MM.1S (cell line): ENCODE data around the gene ENTPD6.

ENCODE experiments used
- DNase-seq: peaks from one replicate; pipeline ENCODE4 v3.0.0-alpha.2; 2015
- H2AFZ ChIP-seq: fragments of 300-600 bp; sonication (generic); 2 replicates; pipeline ENCODE4 v1.6.0; 2016; ENCODE audit warnings: antibody characterized with exemption, low read length
- H3F3A ChIP-seq: fragments of 300-600 bp; sonication (generic); 2 replicates; pipeline ENCODE4 v1.6.1; 2016; ENCODE audit warnings: mild to moderate bottlenecking, antibody characterized with exemption, low read length, moderate library complexity, mixed read lengths; ENCODE audit not compliant: insufficient read depth
- H3K27ac ChIP-seq: fragments of 300-600 bp; sonication (generic); 2 replicates; pipeline ENCODE4 v1.5.1; 2016; ENCODE audit warnings: mild to moderate bottlenecking, low read length
- H3K27me3 ChIP-seq: fragments of 300-600 bp; sonication (generic); replicated peaks from 2 replicates; pipeline ENCODE4 v1.6.0; 2016; ENCODE audit warnings: low read length; ENCODE audit not compliant: insufficient read depth
- H3K36me3 ChIP-seq: fragments of 300-600 bp; sonication (generic); replicated peaks from 2 replicates; pipeline ENCODE4 v1.6.1; 2016; ENCODE audit warnings: mild to moderate bottlenecking, low read length, mixed read lengths; ENCODE audit not compliant: insufficient read depth
- H3K4me1 ChIP-seq: fragments of 300-600 bp; sonication (generic); 2 replicates; pipeline ENCODE4 v1.6.1; 2016; ENCODE audit warnings: low read length, mixed read lengths
- H3K4me2 ChIP-seq: fragments of 300-600 bp; sonication (generic); 2 replicates; pipeline ENCODE4 v1.6.0; 2016; ENCODE audit warnings: low read depth, low read length
- H3K4me3 ChIP-seq: fragments of 300-600 bp; sonication (generic); 2 replicates; pipeline ENCODE4 v1.5.1; 2016; ENCODE audit warnings: low read length, mixed read lengths
- H3K79me2 ChIP-seq: fragments of 300-600 bp; sonication (generic); 2 replicates; pipeline ENCODE4 v1.6.1; 2016; ENCODE audit warnings: mixed run types, low read length, mixed read lengths
- H3K9ac ChIP-seq: fragments of 300-600 bp; sonication (generic); 2 replicates; pipeline ENCODE4 v1.6.1; 2016; ENCODE audit warnings: low read length, mixed read lengths
- H3K9me2 ChIP-seq: fragments of 300-600 bp; sonication (generic); replicated peaks from 2 replicates; pipeline ENCODE4 v1.6.1; 2016; ENCODE audit warnings: mild to moderate bottlenecking, low read length, mixed read lengths; ENCODE audit not compliant: insufficient read depth
- H3K9me3 ChIP-seq: fragments of 300-600 bp; sonication (generic); replicated peaks from 2 replicates; pipeline ENCODE4 v1.6.1; 2016; ENCODE audit warnings: mild to moderate bottlenecking, low read length, mixed read lengths; ENCODE audit not compliant: insufficient read depth
- H4K20me1 ChIP-seq: fragments of 300-600 bp; sonication (generic); 2 replicates; pipeline ENCODE4 v1.6.1; 2016; ENCODE audit warnings: mild to moderate bottlenecking, low read length, moderate library complexity, mixed read lengths; ENCODE audit not compliant: insufficient read depth
- EZH2 ChIP-seq: fragments of 300-600 bp; sonication (generic); optimal IDR thresholded peaks from 2 replicates; pipeline ENCODE3; 2017; ENCODE audit warnings: low read depth, mild to moderate bottlenecking, antibody characterized with exemption, low read length, mixed read lengths
- EZH2phosphoT487 ChIP-seq: fragments of 300-600 bp; sonication (generic); IDR thresholded peaks from 2 replicates; pipeline ENCODE4 v1.6.1; 2018; ENCODE audit warnings: antibody characterized with exemption, low read length
- TF ChIP-seq, protein P1 (sequence below): fragments of 300-600 bp; sonication (generic); IDR thresholded peaks from 2 replicates; pipeline ENCODE4 v1.5.1; 2016; ENCODE audit warnings: antibody characterized with exemption, low read length, mixed read lengths

ENTPD6 gene

DNA sequence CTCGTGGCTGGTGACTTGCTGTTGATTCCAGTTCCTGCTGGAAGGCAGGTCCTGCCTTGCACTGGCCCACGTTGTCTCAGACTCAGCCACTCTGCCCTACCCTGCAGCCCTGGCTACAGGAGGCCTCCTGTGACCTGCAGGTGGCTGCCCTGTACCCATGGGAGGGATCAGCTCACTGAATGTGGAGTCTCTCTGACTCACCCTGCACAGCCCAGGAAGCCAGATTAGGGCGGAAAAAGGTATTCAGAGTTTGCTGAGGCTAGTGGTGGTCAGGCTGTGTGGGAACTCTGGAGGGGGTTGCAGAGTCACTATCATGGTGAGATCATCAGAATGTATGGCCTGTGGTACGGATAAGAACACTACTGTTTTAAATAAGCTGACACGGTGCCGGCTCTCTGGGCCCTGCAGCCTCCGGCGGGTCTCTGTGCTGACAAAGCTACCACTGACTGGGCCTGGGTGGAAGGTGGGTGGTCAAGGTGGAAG, 27.7 kb downstream of the ENTPD6 start:
- Histone ChIP-seq H3K4me2 (no peak overlapping the region), H3K27me3 (no peaks in the 10 kb centered on the region), H3K36me3 (0 out of 2 replicates have a peak, but pooled peaks cover 4% of the 10 kb centered on the region), H3K4me3 (no peak overlapping the region), H3K9ac (no peak overlapping the region), H3K27ac (no peak overlapping the region), H4K20me1 (no peaks in the 10 kb centered on the region), H3K9me3 (no peaks in the 10 kb centered on the region), H2AFZ (no peak overlapping the region), H3F3A (no peaks in the 10 kb centered on the region), H3K79me2 (no peaks in the 10 kb centered on the region), H3K4me1 (no peaks in the 10 kb centered on the region), H3K9me2 (no peaks in the 10 kb centered on the region)
- TF ChIP-seq EZH2 (no peak), EZH2phosphoT487 (no peak)
- TF ChIP-seq, protein P1, sequence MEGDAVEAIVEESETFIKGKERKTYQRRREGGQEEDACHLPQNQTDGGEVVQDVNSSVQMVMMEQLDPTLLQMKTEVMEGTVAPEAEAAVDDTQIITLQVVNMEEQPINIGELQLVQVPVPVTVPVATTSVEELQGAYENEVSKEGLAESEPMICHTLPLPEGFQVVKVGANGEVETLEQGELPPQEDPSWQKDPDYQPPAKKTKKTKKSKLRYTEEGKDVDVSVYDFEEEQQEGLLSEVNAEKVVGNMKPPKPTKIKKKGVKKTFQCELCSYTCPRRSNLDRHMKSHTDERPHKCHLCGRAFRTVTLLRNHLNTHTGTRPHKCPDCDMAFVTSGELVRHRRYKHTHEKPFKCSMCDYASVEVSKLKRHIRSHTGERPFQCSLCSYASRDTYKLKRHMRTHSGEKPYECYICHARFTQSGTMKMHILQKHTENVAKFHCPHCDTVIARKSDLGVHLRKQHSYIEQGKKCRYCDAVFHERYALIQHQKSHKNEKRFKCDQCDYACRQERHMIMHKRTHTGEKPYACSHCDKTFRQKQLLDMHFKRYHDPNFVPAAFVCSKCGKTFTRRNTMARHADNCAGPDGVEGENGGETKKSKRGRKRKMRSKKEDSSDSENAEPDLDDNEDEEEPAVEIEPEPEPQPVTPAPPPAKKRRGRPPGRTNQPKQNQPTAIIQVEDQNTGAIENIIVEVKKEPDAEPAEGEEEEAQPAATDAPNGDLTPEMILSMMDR: no peak
- DNase-seq: no peak

DNA sequence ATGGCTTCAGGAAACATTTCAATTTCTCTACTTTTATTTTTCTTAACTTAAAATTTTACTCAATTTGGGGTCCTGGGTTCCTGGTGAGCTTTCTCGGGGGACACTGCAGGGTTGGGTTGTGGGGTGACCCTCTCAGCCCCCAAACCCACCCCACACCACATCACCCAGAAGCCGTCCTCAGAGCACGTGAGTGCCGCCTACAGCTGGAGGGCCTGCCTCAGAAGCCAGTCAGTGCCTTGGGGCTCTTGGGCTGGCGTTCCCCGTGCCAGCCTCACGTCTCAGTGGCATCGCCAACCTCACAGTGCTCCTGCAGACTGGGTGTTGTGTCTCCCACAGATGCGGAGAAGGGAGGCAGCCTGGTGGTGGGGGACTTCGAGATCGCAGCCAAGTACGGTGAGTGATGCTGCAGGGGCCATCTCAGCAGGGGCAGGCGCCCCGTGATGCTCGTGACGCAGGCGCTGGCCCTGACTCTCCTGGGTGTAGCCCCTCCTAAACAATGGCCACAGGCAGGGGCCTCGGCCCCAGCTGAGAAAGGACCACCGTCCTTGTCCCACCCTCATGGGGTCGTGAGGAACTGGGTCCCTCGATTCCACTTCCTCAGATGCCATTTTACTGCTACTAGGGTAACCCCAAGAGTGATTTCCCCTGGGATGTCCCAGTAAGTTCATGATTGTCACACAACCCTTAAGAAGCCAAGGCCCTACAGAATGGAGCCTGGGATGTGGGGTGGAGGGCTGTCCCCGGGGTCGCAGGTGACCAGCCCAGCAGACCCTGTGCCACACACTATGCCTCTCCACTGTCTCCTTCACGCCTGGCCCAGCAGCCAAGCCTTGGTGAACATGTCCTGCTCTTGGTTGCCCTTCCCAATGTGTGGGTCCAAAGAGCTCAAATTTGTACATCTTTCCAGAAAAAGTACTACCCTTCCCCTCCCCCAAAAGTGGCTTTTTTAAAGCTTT, 28.5 kb downstream of the ENTPD6 start:
- Histone ChIP-seq H3K9me3 (no peaks in the 10 kb centered on the region), H3F3A (no peaks in the 10 kb centered on the region), H2AFZ (no peak overlapping the region), H3K4me1 (no peaks in the 10 kb centered on the region), H3K79me2 (no peaks in the 10 kb centered on the region), H4K20me1 (no peaks in the 10 kb centered on the region), H3K9me2 (no peaks in the 10 kb centered on the region), H3K4me2 (no peak overlapping the region), H3K27ac (no peak overlapping the region), H3K4me3 (no peak overlapping the region), H3K27me3 (no peaks in the 10 kb centered on the region), H3K36me3 (0 out of 2 replicates have a peak, but pooled peaks cover 4% of the 10 kb centered on the region), H3K9ac (no peak overlapping the region)
- no peak for DNase-seq
- TF ChIP-seq, protein P1: no peak
- no peak for TF ChIP-seq EZH2
- TF ChIP-seq EZH2phosphoT487: no peak

DNA sequence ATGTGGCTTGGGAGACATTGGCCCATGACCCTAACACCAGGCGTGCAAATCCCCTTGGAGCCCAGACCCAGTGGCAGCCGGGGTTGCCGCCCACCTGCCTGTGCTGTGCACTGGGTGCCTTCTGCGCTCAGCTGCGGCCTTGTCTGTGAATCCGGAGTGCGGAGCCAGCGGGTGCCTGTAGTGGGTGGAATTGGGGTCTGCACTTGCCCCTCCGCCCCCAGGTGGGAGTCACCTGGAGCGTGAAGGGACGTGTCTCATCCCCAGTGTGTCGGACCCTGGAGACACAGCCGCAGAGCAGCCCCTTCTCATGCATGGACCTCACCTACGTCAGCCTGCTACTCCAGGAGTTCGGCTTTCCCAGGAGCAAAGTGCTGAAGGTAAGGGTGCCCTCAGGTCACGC, 29.4 kb downstream of the ENTPD6 start:
- no peak for DNase-seq
- Histone ChIP-seq H2AFZ (no peak overlapping the region), H3K27me3 (no peaks in the 10 kb centered on the region), H3K9ac (no peak overlapping the region), H3K79me2 (no peaks in the 10 kb centered on the region), H3K4me1 (no peaks in the 10 kb centered on the region), H3K36me3 (0 out of 2 replicates have a peak, but pooled peaks cover 4% of the 10 kb centered on the region), H4K20me1 (no peaks in the 10 kb centered on the region), H3K4me3 (no peak overlapping the region), H3K9me2 (no peaks in the 10 kb centered on the region), H3K27ac (no peak overlapping the region), H3F3A (no peaks in the 10 kb centered on the region), H3K4me2 (no peak overlapping the region), H3K9me3 (no peaks in the 10 kb centered on the region)
- TF ChIP-seq EZH2phosphoT487 (no peak), EZH2 (no peak)
- TF ChIP-seq, protein P1: no peak
